SU-DHL-6 (cell line): ENCODE data around the gene GALNT15.

Source experiments
- EZH2phosphoT487 ChIP-seq: fragments of 200-600 bp; sonication (generic), shearing (Covaris generic); conservative IDR thresholded peaks from 2 replicates; pipeline ENCODE4 v1.6.1; 2018; ENCODE audit warnings: mild to moderate bottlenecking, antibody characterized with exemption, low read length, moderate library complexity, mixed read lengths
- TF ChIP-seq, protein P1 (sequence below): fragments of 200-600 bp; sonication (generic); IDR thresholded peaks from one replicate; pipeline ENCODE4 v1.5.1; 2017; ENCODE audit warnings: antibody characterized with exemption, mild to moderate bottlenecking, low read length, moderate library complexity; ENCODE audit not compliant: insufficient read depth, poor library complexity, severe bottlenecking

DNA sequence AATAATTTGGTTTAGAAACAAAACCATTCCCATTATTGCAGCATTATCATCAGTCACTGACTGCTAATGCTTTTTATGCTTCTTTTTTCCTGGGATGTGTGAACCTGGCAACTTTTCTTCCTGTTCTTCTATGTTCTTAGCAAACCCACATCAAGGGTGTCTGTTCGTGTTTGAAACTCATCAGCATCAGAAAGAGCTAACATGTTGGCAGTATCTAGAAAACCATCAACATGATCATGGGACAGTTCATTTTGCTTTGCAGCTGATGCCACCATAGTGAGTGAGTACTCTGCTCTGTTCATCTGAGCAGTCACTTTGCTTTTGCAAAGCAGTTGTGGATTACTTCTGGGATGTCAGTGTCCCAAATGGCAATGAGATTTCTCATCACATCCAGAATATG lies 84.4 kb downstream of the GALNT15 start:
- TF ChIP-seq, protein P1, sequence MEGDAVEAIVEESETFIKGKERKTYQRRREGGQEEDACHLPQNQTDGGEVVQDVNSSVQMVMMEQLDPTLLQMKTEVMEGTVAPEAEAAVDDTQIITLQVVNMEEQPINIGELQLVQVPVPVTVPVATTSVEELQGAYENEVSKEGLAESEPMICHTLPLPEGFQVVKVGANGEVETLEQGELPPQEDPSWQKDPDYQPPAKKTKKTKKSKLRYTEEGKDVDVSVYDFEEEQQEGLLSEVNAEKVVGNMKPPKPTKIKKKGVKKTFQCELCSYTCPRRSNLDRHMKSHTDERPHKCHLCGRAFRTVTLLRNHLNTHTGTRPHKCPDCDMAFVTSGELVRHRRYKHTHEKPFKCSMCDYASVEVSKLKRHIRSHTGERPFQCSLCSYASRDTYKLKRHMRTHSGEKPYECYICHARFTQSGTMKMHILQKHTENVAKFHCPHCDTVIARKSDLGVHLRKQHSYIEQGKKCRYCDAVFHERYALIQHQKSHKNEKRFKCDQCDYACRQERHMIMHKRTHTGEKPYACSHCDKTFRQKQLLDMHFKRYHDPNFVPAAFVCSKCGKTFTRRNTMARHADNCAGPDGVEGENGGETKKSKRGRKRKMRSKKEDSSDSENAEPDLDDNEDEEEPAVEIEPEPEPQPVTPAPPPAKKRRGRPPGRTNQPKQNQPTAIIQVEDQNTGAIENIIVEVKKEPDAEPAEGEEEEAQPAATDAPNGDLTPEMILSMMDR: no peak
- TF ChIP-seq EZH2phosphoT487: no peak
